ENCODE results near the gene SPTLC1.

SPTLC1 gene

DNA sequence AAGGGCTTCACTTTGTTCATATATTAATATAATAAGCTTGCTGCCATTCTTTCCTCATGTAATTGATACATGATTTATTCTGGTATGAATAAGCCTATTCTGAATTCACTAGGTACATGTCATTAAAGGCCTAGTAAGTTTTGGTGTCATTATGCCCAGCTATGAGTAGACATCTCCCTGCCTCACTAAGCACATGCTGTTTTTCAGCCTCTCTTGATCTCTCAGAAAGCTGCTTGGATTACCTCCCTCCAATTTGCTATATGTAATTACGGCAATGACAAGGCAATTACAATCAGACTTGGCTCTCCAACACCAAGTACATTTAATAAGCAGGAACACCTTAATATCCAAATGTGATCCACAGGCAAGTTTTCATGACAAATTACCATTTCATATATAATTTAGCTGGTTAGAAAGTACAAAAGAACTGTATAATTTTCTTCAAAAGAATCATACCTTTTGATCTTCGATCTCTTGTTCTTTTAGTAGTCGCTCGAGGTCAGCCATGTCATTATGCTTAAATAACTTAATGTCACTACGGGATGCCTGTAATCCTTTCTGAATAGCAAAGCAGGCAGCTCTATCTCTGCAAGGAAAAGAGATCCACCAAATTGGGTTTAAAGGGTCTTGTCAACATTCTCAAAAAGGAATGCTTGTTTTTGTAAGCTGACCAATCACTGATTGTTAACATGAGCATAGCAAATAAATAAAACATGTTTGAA lies 56.3 kb downstream of the SPTLC1 start:
- Histone ChIP-seq H3K27ac (no peak overlapping the region), H3K27me3 (no peaks in the 10 kb centered on the region), H3K4me1 (ENCODE audit: control insufficient read depth in 1 of 2, insufficient read depth in 1 of 2, low read depth in 1 of 2, low read length in 1 of 2) (no peaks in the 10 kb centered on the region), H3K36me3 (peaks cover 60% of the 10 kb centered on the region), H3K9me3 (no peaks in the 10 kb centered on the region), H3K4me3 (ENCODE audit: low read depth in 1 of 2, low read length in 1 of 2) (no peak overlapping the region)
- TF ChIP-seq, protein P1, sequence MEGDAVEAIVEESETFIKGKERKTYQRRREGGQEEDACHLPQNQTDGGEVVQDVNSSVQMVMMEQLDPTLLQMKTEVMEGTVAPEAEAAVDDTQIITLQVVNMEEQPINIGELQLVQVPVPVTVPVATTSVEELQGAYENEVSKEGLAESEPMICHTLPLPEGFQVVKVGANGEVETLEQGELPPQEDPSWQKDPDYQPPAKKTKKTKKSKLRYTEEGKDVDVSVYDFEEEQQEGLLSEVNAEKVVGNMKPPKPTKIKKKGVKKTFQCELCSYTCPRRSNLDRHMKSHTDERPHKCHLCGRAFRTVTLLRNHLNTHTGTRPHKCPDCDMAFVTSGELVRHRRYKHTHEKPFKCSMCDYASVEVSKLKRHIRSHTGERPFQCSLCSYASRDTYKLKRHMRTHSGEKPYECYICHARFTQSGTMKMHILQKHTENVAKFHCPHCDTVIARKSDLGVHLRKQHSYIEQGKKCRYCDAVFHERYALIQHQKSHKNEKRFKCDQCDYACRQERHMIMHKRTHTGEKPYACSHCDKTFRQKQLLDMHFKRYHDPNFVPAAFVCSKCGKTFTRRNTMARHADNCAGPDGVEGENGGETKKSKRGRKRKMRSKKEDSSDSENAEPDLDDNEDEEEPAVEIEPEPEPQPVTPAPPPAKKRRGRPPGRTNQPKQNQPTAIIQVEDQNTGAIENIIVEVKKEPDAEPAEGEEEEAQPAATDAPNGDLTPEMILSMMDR (IDR thresholded peaks at IDR 0.05) = no peak

GRCh38 chr9:92058026-92058425 lies 57.2 kb downstream of the SPTLC1 start:
- Histone ChIP-seq H3K27ac (no peak overlapping the region), H3K4me3 (ENCODE audit: low read depth in 1 of 2, low read length in 1 of 2) (no peak overlapping the region), H3K27me3 (no peaks in the 10 kb centered on the region), H3K9me3 (no peaks in the 10 kb centered on the region), H3K4me1 (ENCODE audit: control insufficient read depth in 1 of 2, insufficient read depth in 1 of 2, low read depth in 1 of 2, low read length in 1 of 2) (no peaks in the 10 kb centered on the region), H3K36me3 (peaks cover 64% of the 10 kb centered on the region)
- TF ChIP-seq, protein P1 (IDR thresholded peaks at IDR 0.05) = no peak

GRCh38 chr9:92057226-92057625 lies 58.0 kb downstream of the SPTLC1 start:
- peaks cover 67% of the 10 kb centered on the region for H3K36me3 ChIP-seq

GRCh38 chr9:92055624-92056023 lies 59.6 kb downstream of the SPTLC1 start:
- H3K27me3 ChIP-seq = no peaks in the 10 kb centered on the region
- H3K27ac ChIP-seq = no peak overlapping the region
- TF ChIP-seq, protein P1 (IDR thresholded peaks at IDR 0.05) = no peak
- no peaks in the 10 kb centered on the region for H3K9me3 ChIP-seq
- no peak overlapping the region for H3K4me3 ChIP-seq (ENCODE audit: low read depth in 1 of 2, low read length in 1 of 2)
- peaks cover 67% of the 10 kb centered on the region for H3K36me3 ChIP-seq
- H3K4me1 ChIP-seq (ENCODE audit: control insufficient read depth in 1 of 2, insufficient read depth in 1 of 2, low read depth in 1 of 2, low read length in 1 of 2) = no peaks in the 10 kb centered on the region

More at GRCh38 chr9:92057226-92057625, 58.0 kb downstream of the SPTLC1 start:
- TF ChIP-seq, protein P1 (IDR thresholded peaks at IDR 0.05) = no peak
- Histone ChIP-seq H3K27me3 (no peaks in the 10 kb centered on the region), H3K27ac (no peak overlapping the region), H3K4me1 (ENCODE audit: control insufficient read depth in 1 of 2, insufficient read depth in 1 of 2, low read depth in 1 of 2, low read length in 1 of 2) (no peaks in the 10 kb centered on the region), H3K4me3 (ENCODE audit: low read depth in 1 of 2, low read length in 1 of 2) (no peak overlapping the region), H3K9me3 (no peaks in the 10 kb centered on the region)

- no peaks in the 10 kb centered on the region for H3K4me1 ChIP-seq (ENCODE audit: control insufficient read depth in 1 of 2, insufficient read depth in 1 of 2, low read depth in 1 of 2, low read length in 1 of 2)
- H3K36me3 ChIP-seq = peaks cover 75% of the 10 kb centered on the region
- H3K4me3 ChIP-seq (ENCODE audit: low read depth in 1 of 2, low read length in 1 of 2) = no peak overlapping the region
Observed at GRCh38 chr9:92048924-92049625, 66.1 kb downstream of the SPTLC1 start.

More at GRCh38 chr9:92048924-92049625, 66.1 kb downstream of the SPTLC1 start:
- no peak overlapping the region for H3K27ac ChIP-seq
- no peaks in the 10 kb centered on the region for H3K27me3 ChIP-seq
- no peaks in the 10 kb centered on the region for H3K9me3 ChIP-seq
- TF ChIP-seq, protein P1 (IDR thresholded peaks at IDR 0.05) = no peak

Data from neutrophil (primary cell).